ENCODE data around the gene PTPRU. TPM values are rescaled to one million over a fixed set of nuclear protein-coding genes. Genes with fewer than 3 reads are reported as not detected.

The PTPRU gene
- total RNA-seq, 1 donor from 2014 or later, result 32.7 TPM

DNA sequence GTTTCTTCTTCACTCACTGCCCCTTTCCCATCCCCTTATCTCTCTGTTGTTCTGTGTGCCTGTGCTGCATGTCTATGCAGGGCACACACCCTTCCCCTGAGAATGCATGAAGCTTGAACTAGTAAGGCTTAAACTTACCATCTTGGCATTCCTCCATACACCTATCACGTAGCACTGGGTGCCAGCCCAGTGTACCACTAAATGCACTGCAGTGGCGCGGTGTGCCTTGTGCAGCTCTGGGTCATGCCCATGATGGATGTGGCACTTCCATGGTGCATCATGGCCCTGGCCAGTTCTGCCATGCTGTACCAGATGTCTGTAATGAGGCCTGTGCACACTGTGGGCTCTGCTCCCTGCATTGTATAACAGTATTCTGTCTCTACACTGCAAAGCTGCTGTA is 10.7 kb downstream of the PTPRU start:
- Histone ChIP-seq H3K27me3 (no peaks in the 10 kb centered on the region), H3K4me1 (no peaks in the 10 kb centered on the region), H3K36me3 (no peaks in the 10 kb centered on the region), H3K9me3 (no peaks in the 10 kb centered on the region), H3K4me3 (no peak overlapping the region), H3K27ac (no peak overlapping the region)
- intact Hi-C loops (cut with DNase I), result no loop called here
- no peak for DNase-seq (ENCODE audit: low spot score in 2 of 2)
- TF ChIP-seq, protein P1, sequence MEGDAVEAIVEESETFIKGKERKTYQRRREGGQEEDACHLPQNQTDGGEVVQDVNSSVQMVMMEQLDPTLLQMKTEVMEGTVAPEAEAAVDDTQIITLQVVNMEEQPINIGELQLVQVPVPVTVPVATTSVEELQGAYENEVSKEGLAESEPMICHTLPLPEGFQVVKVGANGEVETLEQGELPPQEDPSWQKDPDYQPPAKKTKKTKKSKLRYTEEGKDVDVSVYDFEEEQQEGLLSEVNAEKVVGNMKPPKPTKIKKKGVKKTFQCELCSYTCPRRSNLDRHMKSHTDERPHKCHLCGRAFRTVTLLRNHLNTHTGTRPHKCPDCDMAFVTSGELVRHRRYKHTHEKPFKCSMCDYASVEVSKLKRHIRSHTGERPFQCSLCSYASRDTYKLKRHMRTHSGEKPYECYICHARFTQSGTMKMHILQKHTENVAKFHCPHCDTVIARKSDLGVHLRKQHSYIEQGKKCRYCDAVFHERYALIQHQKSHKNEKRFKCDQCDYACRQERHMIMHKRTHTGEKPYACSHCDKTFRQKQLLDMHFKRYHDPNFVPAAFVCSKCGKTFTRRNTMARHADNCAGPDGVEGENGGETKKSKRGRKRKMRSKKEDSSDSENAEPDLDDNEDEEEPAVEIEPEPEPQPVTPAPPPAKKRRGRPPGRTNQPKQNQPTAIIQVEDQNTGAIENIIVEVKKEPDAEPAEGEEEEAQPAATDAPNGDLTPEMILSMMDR (IDR thresholded peaks at IDR 0.05), result no peak

- TF ChIP-seq, protein P1 (IDR thresholded peaks at IDR 0.05), result no peak
- Histone ChIP-seq H3K4me1 (no peaks in the 10 kb centered on the region), H3K27me3 (no peaks in the 10 kb centered on the region), H3K4me3 (no peak overlapping the region), H3K27ac (no peak overlapping the region), H3K36me3 (no peaks in the 10 kb centered on the region), H3K9me3 (no peaks in the 10 kb centered on the region)
- DNase-seq (ENCODE audit: low spot score in 2 of 2), result peak in 1 of 2 donors; percentile 27
- intact Hi-C loops (cut with DNase I), result no loop called here
Measured at GRCh38 chr1:29247571-29248273, 11.4 kb downstream of the PTPRU start.

GRCh38 chr1:29248409-29248808 is 12.1 kb downstream of the PTPRU start:
- H3K36me3 ChIP-seq, result no peaks in the 10 kb centered on the region
- no peak overlapping the region for H3K4me3 ChIP-seq
- TF ChIP-seq, protein P1 (IDR thresholded peaks at IDR 0.05), result no peak
- intact Hi-C loops (cut with DNase I), result no loop called here
- H3K27me3 ChIP-seq, result no peaks in the 10 kb centered on the region
- DNase-seq (ENCODE audit: low spot score in 2 of 2), result no peak
- no peaks in the 10 kb centered on the region for H3K4me1 ChIP-seq
- no peak overlapping the region for H3K27ac ChIP-seq
- H3K9me3 ChIP-seq, result no peaks in the 10 kb centered on the region

DNA sequence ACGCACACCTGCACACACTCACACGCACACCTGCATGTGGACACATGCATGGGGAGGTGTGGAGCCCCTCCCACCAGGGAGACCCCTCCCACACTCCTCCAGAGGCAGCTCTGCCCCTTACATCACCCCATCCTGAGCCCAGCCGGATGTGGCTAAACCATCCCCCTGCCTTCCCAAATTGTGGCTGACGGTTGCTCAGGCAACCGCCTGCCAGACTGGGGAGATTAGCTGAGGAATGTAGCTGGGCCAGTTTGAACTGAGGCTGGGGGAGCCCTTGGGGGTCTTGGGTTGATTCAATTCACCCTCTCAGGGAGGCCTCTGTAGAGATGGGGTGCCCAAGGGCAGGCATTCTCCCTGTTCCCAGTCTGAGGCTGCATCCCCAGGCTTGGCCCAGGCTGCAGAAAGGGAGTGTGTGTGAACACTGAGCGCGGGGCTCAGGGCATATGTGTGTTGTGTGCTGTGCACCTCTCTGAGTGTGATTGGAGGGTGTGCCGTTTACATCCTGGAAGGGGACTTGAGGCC is 12.9 kb downstream of the PTPRU start:
- intact Hi-C loops (cut with DNase I), result no loop called here

DNA sequence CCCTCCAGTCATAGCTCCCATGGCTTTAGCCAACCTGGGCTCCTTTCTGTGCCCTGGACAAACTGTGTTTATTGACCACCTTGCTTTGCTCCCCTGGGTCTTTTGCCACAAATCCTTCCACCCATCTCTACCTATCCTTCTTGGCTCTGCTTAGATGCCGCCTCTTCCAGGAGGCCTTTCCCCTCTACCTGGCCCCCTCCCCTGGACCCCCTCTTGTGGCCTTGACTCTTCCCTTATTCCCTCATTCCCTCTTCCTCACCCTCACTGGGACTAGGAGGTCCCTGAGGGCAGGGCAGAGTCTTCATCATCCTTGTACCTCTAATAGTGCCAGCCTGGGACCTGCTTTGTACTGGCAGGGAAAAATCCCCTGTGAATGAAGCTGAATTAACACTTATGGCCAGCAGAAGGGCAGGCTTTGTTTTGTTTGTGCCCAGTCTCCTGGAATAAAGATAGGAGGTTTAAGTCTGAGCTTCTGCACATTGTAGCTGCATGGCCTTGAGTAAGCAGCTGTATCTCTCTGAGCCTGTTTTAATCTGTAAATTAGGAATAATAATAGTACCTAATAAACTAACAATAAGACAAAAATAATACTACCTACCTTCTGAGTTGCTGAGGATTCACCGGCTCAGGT is 13.7 kb downstream of the PTPRU start:
- no peaks in the 10 kb centered on the region for H3K9me3 ChIP-seq
- intact Hi-C loops (cut with DNase I), result no loop called here
- no peaks in the 10 kb centered on the region for H3K27me3 ChIP-seq
- no peaks in the 10 kb centered on the region for H3K4me1 ChIP-seq
- no peak overlapping the region for H3K27ac ChIP-seq
- no peaks in the 10 kb centered on the region for H3K36me3 ChIP-seq
- TF ChIP-seq, protein P1 (IDR thresholded peaks at IDR 0.05), result no peak
- no peak overlapping the region for H3K4me3 ChIP-seq
- no peak for DNase-seq (ENCODE audit: low spot score in 2 of 2)

More for the DNA sequence above, 12.9 kb downstream of the PTPRU start:
- Histone ChIP-seq H3K4me1 (no peaks in the 10 kb centered on the region), H3K27ac (no peak overlapping the region), H3K27me3 (no peaks in the 10 kb centered on the region), H3K9me3 (no peaks in the 10 kb centered on the region), H3K4me3 (no peak overlapping the region), H3K36me3 (no peaks in the 10 kb centered on the region)
- no peak for DNase-seq (ENCODE audit: low spot score in 2 of 2)
- TF ChIP-seq, protein P1 (IDR thresholded peaks at IDR 0.05), result no peak
